CD4-positive, alpha-beta T cell treated with Interleukin-10 for 1 hour (primary cell): ENCODE results near the gene GFAP.

Experiments used
- DNase-seq: peaks from one replicate; pipeline ENCODE4 v3.0.0-alpha.2; 2020

The GFAP gene

DNA sequence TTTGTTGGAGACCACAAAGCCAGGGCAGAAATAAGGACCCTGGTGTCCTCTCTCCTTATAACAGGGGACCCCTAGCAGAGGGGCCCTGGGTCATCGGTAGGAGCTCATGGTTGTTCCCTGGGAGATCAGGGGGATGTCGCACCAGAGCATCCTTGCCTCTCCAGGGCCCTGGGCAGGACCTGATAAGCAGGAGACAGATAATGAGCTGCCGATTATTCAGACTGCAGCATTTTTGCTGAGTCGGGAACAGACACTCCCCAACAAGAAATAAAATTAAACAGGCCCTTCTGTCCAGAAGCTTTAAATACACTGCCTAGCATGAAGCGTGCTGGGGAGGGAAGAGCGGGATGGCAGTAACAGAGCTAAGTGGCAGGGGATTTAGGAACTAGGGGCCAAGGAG, 15.4 kb upstream of the GFAP start:
- no peak for DNase-seq

DNA sequence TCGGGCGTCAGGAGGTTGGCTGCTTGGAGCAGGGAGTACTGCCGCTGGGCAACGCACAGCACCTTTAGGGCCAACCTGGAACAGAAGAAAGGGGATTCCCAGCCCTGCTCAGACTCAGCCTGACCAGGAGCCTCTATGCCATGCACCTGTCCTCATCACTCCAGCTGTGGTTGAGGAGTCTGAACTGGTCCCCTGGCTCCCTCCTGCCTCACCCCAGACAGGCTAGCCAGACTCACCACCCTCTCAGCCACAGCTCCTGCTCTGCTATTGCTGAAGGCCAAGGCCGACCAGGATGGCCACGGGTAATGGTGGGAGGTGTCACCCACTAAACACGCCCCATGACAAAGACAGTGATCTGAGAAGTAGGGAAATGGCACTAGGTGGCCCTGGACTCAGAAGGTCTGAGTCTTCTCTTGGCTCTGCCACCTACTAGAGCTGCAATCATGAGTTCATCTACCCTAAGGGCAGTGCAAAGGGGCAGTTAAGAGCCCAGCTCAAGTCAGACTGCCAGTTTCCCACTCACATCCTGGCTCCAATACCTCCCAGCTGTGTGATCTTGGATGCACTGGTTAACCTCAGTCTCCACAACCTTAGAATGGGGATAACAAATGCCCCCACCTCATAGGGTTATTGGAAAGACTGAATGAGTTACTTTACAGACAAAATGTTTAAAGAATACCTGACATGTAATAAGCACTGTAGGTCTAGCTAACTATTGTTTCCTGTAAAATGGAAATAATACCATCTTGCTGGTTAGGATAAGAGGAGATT, 13.8 kb upstream of the GFAP start:
- DNase-seq = no peak

DNA sequence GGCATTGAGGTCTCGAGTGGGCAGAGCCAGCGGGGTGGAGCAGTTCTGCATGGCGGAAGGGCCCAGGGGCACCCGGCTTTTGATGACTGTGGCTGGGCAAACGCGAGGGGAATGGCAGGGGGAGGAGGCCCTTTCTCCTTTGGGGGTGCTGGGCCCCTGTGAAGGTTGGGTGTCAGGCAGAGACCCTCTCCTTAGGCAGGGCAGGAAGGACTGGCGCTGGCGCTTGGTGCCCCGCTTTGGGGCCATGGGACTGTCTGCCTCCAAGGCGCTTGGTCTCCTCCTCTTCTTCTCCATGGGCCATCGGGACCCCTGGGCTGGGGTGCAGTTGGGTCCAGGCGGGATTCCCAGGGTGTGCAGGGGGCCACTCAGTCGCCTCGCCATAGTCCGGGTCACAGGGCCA, 12.8 kb upstream of the GFAP start:
- DNase-seq = no peak

DNA sequence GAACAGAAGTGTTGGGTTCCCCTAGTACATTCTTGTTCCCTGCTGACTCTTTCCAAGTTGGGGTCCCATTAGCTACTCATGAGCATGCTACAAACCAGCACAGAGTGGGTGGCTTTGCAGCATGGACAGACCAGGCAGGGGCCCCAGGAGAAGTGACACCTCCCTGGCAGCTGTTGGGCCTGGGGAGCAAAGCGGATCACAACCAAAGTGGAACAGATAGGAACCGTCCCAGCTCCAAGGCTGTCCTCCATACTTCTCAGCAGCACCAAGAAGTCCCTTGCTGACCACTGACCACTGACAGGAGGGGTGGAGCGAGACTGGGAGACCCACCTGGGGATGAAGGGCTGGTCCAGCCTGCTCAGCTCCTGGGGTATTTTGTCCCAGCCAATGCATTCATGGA, 12.4 kb upstream of the GFAP start:
- no peak for DNase-seq

DNA sequence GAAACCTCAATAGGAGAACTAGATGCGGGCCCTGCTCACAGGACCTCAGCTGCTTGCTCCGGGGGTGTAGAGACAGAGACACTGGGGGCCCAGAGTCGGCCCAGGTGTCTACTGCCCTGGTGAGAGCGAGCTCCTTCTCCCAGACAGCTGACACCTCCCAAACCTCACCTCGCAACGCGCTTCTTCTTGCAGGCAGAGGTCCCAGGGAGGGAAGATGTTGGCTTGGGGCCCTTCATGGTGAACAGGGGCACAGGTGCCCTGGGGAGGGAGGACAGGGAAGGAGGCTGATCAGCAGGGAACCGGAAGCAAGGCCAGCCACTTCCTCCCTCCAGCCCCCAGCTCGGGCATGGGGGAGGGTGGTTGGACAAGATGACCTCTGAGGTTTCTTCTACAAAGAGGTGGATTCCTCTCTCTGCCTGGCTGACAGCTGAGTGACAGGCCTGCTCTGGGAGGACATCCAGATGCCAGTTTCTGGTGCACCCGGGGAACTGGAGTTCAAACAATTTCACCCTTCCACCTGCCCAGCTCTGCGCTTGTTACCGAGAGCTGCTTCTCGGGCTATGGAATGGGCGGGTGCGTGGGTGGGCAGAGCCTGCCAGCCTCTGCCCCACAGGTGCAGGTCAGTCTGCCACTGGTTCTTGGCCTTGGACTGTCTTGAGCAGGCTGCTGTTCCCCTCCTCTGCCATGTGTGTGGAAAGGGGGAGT, 11.7 kb upstream of the GFAP start:
- no peak for DNase-seq

DNA sequence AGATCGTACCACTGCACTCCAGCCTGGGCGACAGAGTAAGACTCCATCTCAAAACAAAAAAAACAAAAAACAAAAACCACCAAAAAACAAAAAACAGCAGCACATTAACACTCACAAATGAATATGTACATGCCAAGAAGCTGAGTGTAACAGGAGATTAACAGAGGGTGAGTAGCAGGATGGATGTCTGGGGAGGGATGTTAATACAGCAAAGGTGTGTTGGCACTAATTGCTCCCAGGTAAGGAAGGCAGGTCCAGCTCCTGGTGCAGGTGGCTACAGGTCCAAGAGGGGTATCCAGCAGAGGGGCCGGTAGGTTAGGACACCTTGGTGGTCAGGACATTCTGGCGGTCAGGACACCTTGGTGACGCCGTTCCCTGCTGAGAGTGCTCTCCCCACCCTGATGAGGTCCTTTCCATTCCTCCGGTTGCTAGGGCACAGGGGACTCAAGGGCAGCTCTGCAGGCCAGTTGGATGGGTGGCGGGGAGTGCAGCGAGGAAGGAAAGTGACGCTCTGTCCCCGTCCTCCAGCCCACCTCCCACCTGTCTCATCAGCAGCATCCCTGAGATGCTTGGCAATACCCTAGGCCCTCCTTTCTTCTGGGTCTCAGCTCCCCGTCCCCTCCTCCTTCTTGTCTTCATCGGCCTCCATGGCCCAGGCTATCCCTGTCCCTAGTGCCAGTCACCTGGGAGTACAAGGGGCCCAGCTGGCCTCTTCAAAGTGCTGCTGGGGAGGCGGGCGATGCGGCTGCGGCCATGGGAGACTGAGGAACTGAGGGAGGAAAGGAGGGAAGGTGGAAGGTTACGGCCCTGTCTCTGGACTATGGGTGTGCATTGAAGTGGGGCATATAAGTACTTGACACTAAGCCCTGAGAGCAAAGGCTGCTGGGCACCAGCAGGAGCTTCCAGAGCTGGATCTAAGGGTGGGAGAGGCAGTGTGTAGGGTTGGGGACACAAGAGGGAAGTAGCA, 10.7 kb upstream of the GFAP start:
- DNase-seq = no peak

DNA sequence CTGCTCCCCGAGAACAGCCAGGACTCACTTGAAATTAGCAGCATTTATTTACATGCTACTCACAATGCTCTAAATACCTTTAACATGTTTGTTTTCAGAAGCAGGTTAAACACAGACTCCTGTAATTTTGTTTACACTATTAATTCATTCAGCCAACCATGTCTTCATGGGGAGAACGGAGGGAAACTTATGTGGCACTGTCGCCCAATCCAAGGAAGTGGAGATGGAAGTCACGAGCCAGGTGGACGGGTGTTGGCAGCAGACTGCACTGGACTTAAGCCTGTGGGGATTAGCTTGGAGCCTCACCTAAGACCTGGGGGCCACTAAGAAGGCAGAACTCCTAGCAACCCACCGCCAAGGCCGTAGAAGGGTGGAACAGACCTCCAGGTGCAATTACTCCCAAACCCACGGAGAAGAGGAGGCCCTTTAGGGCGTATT, 8.8 kb upstream of the GFAP start:
- DNase-seq = no peak

DNA sequence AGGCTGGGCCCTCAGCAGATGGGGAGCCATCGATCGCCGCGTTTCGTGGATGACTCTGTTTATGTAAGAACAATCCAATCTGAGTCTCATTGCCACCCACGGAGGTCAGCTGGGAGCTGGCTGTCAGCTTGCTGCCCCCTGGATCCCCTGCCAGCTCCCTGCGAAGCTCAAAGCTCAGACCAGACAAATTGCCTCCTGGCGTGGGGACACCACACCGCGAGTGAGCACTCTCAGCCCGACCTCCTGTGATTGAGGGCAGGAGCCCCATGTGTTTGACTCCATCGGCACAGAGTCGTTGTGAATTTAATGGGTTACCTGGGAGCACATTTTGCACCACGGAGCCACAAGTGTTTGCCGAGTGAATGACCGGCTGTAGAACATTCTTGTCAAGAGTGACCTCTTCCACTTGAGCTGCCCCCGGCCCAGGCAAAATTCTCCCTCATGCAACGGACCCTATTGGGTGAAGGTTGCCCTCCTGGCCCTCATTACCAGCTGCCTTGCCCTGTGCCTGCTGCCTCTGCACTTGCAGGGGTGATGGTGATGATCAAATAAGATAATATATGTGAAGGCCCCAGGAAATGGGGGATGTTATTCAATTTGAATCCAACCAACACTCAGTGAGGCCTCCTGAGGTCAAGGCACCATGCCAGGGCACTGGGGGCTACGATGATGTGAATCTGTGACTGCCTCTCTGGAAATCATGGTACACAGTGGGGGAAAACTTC, 7.6 kb upstream of the GFAP start:
- no peak for DNase-seq

DNA sequence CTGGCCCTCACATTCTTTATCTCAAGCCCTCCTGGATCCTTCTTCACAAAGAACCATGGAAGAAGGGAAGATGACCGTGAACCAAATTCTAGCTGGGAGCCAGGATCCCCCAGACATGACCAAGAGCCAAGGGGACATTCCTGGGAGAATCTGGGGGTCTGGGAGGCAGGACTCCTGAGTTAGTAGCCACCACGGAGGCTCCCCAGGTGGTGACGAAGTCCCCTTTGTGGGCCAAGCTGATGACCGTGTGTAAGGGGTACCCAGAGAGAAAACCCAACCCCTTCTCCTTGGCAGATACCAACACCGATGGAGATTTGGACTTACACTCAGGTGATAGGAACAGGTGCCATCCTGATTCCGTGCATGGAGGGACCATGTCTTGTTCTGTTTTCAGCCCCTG, 6.8 kb upstream of the GFAP start:
- no peak for DNase-seq

DNA sequence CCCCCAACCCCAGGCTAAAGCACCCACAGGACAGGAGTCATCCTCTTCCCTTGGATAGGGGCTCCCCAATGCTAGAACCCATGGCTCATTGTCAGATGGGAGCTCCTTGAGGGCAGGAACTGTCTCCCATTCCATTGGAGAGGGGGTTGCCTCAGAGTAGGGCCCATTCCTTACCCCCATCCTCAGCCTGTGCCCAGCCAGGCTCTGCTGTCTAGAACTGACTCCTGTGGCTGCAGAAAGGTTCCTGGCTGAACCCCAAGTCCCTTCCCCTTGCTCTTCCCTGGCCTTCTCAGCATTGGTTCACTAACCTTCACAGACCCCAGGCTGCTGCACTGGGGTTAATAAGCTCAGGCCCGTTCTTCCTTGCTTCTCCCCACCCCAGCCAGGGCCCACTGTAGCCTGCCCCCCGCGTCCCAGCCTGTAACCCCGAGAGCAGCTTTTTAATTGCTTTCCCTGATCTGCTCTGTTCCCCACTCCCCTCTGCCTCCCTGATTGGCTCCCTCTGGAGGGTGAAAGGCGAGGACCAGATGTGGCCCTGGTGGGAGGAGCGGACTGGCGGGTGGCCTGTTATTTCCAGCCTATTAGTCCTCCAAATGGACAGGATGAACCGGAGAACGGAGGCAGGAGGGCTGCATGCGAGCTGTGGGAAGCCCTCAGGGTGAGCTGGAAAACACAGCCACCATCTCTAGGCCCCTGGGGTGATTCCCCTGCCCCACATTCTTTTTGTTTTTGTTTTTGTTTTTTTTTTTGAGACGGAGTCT, 6.0 kb upstream of the GFAP start:
- DNase-seq = no peak

DNA sequence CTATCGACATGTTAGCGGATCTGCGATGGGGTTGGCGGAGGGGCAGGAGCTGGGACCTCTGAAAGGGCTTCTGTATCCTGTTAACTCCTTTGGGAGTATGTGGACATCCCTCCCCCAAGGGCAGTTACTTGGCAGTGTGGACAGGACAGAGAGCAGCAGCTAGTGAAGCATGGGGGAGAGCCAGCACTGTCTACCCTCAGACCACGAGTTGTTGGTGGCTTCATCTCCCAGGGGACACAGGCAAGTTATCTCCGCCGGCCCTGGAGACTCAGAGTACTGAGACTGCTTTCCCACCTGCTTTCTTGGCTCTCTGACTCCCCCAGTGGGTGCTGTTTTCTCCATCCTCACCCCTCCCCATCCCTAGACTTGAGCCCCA, 5.3 kb upstream of the GFAP start:
- DNase-seq = no peak

DNA sequence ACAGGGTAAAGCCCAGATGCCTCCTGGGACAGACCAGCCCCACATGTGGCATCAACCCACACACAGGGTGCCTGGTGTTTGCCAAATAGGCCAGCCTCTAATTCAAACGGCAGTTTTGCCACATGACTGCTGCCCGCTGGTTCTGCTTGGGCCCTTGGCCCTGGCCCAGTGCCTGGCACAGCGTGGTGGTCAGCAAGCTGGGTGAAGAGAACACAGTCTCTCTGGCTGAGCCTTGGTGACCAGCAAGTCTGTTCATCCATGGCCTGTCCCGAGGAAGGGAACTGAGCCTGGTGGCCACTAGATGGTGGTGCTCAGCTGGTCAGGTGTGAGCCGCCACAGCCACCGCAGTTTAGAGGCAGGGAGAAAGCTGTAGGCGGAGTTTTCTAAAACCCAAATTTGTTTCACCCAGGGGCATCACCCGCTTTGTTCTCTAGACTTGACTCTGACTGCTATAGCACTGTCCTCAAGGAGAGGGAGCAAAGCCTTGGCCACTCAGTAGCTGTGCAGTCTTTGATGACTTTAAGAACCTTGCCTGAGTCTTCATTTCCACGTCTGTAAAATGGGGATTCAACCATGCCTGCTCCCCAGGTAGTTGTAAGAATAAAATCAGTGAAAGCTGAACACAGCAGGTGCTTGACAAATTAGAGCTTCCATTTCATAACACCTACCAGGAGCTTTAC, 4.7 kb upstream of the GFAP start:
- DNase-seq = peak; percentile 61

DNA sequence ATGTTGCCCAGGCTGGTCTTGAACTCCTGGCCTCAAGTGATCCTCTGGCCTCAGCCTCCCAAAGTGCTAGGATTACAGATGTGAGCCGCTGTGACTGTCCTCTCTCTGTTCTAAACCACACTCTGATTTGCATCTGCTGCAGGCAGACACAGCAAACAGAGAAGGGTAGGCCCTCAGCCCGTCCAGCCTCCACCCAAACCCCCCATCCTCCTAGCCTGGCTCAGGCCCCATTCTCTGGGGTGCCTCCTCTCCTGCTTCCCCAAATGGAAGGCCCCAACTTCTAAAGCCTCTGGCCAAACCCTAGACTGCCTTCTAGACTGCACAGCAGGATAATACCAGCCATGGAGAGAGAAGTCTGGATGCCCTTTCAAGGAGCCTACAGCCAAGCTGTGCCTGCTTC, 4.1 kb upstream of the GFAP start:
- no peak for DNase-seq

DNA sequence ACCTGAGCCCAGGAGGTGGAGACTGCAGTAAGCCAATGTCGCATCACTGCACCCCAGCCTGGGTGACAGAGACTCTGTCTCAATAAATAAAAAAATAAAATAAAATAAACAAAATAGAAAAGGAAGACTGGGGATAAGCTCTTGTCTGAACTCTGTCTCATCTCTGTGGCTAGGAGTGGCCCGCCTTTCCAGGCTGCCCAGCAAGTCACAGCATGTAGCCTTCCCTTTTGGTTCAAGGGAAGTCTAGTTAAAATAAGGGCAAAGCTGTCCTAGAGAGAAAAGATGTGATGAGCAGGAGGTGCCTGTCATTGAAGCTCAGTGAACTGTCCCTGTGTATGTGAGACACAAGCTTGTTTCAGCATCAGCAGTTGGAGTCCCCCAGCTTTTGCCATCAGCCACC, 2.7 kb upstream of the GFAP start:
- no peak for DNase-seq

DNA sequence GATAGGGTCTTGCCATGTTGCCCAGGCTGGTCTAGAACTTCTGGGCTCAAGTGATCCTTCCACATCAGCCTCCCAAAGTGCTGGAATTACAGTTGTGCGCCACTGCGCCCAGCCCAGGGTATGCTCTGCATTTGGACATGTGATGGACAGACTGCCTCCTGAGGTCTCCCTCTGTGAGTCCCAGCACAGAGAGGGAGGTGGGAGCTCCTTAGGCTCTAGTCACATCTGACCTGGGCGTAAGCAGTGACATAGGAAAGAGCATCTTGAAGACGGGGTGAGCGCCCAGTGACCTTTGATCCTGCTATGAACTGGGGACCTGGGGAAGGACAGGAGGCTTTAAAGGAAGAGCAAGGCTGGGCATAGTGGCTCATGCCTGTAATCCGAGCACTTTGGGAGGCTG, 2.2 kb upstream of the GFAP start:
- no peak for DNase-seq

DNA sequence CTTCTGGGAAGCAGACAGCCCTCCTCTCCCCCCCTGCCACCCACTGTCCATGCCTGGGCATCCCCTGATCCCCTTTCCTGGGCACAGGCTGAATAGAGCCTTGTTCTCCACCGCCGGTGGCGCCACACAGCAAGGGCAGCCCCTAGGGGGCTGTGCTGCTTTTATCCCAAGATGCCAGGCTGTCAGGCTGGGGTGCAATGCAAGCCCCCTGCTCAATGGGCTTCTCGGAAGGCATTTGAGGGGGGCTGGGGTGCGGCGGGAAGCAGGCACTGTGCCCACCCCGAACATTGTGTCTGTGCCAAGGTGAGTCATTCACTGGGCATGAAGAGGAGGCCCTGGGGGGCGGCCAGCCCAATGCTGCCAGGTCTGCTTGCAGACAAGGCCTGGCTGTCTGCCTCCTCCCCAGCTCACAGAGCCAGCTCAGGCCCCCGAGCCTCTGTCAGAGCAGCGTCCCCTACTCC, 1.5 kb upstream of the GFAP start:
- DNase-seq = no peak

DNA sequence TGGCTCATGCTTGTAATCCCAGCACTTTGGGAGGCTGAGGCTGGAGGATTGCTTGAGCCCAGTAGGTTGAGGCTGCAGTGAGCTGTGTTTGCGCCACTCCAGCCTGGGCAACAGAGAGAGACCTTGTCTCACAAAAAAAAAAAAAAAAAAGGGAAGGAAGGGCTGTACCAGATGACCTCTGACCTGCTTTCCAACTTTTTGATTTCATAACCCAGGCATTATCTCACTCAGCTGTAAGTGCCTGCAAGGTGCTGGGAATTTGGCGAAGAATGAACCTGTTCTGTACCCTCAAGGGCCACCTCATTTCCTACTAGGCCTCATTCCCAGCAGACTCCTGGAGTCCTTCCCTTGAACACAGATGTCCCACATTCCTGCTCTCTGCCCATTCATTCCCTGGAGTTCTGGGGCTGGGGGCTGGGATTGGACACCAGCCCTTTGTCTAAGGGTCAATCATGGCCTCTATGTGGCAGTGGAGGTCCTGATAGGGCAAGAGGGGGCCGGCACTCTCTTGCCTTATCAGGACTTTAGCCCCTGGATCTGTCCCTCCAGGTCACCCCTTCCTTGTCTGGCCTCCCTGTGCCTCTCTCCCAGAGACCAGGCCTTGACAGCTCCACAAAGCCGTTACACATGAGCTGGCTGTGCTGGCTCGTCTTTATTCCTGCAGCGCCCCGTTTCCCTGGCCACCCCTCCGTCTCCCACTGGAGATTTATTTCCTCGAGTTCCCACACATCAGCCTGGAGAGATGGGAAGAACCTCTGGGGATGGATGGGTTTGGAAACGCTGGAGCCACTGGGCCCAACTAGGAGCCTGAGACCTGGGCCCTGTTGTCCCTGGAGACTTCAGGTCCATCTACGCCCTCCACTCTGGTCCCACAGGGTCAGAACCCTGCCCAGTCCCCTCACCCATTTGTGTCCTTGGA, 821 bp upstream of the GFAP start:
- DNase-seq = no peak

DNA sequence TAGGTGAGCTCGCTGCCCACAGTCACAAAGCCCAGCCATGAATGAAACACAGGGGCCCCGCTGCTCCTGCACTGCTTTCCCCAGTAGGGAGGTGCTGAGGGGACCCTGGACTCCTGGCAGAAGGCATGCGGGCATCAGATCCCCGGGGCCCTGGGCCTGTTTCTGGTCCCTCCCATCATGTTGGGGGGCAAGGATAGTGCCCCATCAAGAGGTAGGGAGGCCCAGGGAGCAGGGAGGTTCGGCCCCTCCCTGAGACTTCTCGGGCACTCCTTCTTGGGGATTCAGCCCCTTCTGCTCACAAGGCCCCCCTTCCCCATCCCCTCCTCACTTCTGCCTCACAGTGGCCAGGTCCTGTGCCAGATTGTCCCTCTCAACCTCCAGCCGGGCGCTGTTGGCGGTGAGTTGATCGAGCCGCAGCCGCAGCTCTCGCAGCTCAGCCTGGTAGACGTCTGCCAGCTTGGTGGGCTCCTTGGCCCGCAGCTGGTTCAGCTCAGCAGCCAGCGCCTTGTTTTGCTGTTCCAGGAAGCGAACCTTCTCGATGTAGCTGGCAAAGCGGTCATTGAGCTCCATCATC, 515 bp downstream of the GFAP start:
- no peak for DNase-seq

DNA sequence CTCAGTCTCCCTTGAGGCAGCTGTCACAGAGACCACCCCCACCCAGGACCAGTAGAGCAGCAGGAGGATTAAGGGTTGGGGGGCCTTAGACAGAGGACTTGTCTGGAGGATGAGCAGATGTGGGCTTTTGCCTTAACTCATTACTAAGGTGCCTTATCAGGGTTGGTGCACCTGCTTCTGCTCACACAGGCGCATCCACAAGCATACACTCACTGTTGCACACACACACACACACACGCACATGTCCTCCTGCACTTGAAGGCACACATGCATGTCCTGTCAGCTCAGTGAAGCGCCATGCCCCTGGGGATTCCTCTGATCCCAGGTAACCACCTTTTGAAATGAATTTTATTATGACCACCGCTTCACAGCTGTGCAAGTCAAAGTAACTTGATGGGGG, 1.2 kb downstream of the GFAP start:
- no peak for DNase-seq

DNA sequence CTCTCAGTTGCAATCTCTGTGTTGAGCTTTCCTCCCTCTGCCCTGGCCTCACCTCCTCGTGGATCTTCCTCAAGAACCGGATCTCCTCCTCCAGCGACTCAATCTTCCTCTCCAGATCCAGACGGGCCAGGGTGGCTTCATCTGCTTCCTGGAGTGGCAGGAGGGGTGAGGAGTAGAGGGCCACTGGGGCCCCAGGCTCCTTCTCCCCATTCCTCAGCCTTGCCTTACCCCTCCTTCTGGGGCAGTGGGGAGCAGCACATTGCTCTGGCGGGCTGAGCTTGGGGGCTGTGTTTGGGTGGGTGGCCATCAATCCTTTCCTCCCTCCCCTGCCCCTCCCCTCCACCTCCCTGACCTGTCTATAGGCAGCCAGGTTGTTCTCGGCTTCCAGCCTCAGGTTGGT, 1.6 kb downstream of the GFAP start:
- DNase-seq = no peak
